ENCODE results near the gene PDE11A. TPM values are rescaled to one million over a fixed set of nuclear protein-coding genes. Genes with fewer than 3 reads are reported as not detected.
"Not testable (repeated sequence)": the region's sequence is repeated elsewhere in the genome, so short reads cannot be mapped to it uniquely, and the experiment has no call there.

The PDE11A gene
- total and polyA plus RNA-seq, 10 donors, result 0.02 to 1.2 (median 0.22) TPM; not detected in 3

DNA sequence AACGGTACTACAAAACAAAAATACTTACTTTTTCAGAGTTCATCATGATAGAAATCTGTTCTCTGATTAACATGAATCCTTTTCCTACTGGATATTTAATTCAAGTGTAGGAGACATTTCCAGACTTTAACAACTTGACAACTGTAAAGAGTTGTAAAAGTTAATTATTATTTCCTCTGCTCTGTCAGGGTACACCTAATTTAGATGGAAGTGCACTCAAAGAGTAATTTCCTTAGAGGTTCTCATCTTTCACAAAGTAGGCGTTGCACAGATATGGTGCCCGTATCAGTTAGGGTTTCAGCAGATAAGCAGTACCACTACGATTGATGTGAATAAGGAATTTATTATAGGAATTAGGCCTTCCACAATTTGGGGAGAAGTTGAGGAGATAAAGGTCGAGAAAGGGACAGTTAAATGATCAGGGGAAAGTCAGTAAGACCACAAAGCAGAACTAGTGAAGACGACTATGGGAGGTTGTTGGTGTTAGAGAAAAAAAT, 16.2 kb upstream of the PDE11A start:
- intact Hi-C loops (cut with DNase I; ENCODE audit: low total_unique reads), result no loop called here
- Histone ChIP-seq H3K4me1 (no peaks in the 10 kb centered on the region), H3K4me3 (no peak overlapping the region), H3K36me3 (no peaks in the 10 kb centered on the region), H3K27ac (no peak overlapping the region), H3K27me3 (replicated peaks in 1 of 7) (no peaks in the 10 kb centered on the region), H3K9me3 (no peaks in the 10 kb centered on the region)
- TF ChIP-seq POLR2A (IDR thresholded peaks at IDR 0.05) (no peak), POLR2AphosphoS5 (IDR thresholded peaks at IDR 0.05) (no peak)
- TF ChIP-seq, protein P1, sequence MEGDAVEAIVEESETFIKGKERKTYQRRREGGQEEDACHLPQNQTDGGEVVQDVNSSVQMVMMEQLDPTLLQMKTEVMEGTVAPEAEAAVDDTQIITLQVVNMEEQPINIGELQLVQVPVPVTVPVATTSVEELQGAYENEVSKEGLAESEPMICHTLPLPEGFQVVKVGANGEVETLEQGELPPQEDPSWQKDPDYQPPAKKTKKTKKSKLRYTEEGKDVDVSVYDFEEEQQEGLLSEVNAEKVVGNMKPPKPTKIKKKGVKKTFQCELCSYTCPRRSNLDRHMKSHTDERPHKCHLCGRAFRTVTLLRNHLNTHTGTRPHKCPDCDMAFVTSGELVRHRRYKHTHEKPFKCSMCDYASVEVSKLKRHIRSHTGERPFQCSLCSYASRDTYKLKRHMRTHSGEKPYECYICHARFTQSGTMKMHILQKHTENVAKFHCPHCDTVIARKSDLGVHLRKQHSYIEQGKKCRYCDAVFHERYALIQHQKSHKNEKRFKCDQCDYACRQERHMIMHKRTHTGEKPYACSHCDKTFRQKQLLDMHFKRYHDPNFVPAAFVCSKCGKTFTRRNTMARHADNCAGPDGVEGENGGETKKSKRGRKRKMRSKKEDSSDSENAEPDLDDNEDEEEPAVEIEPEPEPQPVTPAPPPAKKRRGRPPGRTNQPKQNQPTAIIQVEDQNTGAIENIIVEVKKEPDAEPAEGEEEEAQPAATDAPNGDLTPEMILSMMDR (IDR thresholded peaks at IDR 0.05 in 8 of 11, conservative IDR thresholded peaks at IDR 0.05 in 3 of 11), result no peak
- WGBS, 5 donors, result 67 to 75% (median 73%) methylated on average over 6 of the region's 6 CpGs
- no peak for DNase-seq

DNA sequence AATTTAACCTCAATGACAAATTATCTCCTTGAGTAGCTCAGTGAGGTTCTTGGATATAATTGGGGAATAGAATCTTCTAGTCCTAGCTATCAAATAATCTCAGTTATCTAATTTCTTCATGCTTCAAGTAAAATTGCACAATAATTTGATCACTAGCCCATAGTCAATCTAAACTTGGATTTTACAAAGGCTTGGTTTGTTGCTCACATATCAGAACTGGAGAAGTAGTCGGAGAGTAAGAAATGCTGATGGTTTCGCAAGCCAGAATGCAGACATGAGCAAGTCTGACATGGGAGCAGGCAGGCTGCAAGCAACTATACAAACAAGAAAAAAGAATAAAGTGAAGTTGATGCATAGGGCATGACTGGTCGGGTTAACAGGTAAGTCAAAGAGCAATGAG, 11.7 kb upstream of the PDE11A start:
- intact Hi-C loops (cut with DNase I; ENCODE audit: low total_unique reads), result no loop called here

DNA sequence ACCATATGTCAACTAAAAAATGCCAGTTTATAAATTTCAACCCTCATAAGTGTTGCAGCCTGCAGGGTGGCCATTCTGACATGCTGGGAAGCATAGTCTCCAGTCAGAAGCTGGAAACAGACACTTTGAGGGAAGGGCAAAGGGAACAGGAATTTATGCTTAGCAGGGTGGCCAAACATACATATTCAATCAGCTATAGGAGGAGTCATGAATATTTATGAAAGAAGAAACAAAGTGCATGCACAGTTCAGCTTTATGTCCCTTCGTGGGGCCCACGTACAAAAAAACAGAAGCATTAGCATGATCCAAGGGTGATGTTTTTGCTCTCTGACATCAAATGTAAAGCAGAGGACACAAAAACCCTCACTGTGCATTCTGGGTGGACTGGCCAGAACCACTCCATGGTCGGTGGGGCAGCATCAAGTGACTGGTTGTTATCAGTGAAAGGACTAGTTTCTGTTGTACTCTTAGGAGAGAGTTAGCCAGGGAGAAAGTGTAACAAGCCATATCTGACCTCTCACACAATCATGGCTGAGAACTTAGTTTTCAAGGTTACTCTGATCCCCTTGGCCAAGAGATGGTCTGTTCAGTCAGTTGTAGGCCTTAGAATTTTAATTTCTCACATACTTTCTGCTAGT, 9.9 kb upstream of the PDE11A start:
- no peak for DNase-seq
- H3K27me3 ChIP-seq (replicated peaks in 1 of 7), result no peaks in the 10 kb centered on the region
- H3K9me3 ChIP-seq, result peaks cover 0 to 8% (median 4%) of the 10 kb centered on the region in 8 donors
- H3K4me3 ChIP-seq, result no peak overlapping the region
- intact Hi-C loops (cut with DNase I; ENCODE audit: low total_unique reads), result no loop called here
- H3K36me3 ChIP-seq, result no peaks in the 10 kb centered on the region
- 79 to 95% (median 88%) methylated on average over 3 of the region's 3 CpGs for WGBS, 5 donors
- H3K4me1 ChIP-seq, result no peaks in the 10 kb centered on the region
- H3K27ac ChIP-seq, result no peak overlapping the region
- TF ChIP-seq POLR2AphosphoS5 (IDR thresholded peaks at IDR 0.05) (no peak), POLR2A (IDR thresholded peaks at IDR 0.05) (no peak)
- TF ChIP-seq, protein P1 (IDR thresholded peaks at IDR 0.05 in 8 of 11, conservative IDR thresholded peaks at IDR 0.05 in 3 of 11), result no peak

More for the DNA sequence above, 11.7 kb upstream of the PDE11A start:
- Histone ChIP-seq H3K4me3 (no peak overlapping the region), H3K27me3 (replicated peaks in 1 of 7) (no peaks in the 10 kb centered on the region), H3K36me3 (no peaks in the 10 kb centered on the region), H3K4me1 (no peaks in the 10 kb centered on the region), H3K27ac (no peak overlapping the region), H3K9me3 (peaks cover 0 to 5% (median 2%) of the 10 kb centered on the region in 8 donors)
- TF ChIP-seq POLR2AphosphoS5 (IDR thresholded peaks at IDR 0.05) (no peak), POLR2A (IDR thresholded peaks at IDR 0.05) (no peak)
- TF ChIP-seq, protein P1 (IDR thresholded peaks at IDR 0.05 in 8 of 11, conservative IDR thresholded peaks at IDR 0.05 in 3 of 11), result no peak
- 73 to 87% (median 76%) methylated on average over 3 of the region's 3 CpGs for WGBS, 5 donors
- DNase-seq, result no peak

DNA sequence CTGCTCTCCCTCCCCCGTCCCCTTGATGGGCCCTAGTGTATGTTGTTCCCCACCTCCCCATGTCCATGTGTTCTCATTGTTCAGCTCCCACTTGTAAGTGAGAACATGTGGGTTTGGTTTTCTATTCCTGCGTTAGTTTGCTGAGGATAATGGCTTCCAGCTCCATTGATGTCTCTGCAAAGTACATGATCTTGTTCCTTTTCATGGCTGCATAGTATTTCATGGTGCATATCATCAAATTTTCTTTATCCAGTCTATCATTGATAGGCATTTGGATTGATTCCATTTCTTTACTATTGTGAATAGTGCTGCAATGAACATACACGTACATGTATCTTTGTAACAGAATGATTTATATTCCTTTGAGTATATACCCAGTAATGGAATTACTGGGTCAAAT, 6.7 kb upstream of the PDE11A start:
- DNase-seq; intact Hi-C loops (cut with DNase I; ENCODE audit: low total_unique reads); H3K36me3 ChIP-seq; H3K9me3 ChIP-seq; H3K4me3 ChIP-seq; H3K4me1 ChIP-seq; H3K27ac ChIP-seq: not testable (repeated sequence)
- 69 to 93% (median 85%) methylated on average over 3 of the region's 3 CpGs for WGBS, 5 donors
- H3K27me3 ChIP-seq (replicated peaks in 1 of 7), result peaks cover 0 to 17% (median 0%) of the 10 kb centered on the region in 7 donors
